HepG2 (cell line): ENCODE results near the gene KDM4F. TPM values are rescaled to one million over a fixed set of nuclear protein-coding genes. Genes with fewer than 3 reads are reported as not detected.

Experiments used
- BCL6 ChIP-seq: IDR thresholded peaks from 2 replicates; pipeline ENCODE4 v1.6.1; 2016; ENCODE audit warnings: missing genetic modification reagents, missing compliant biosample characterization
- FIP1L1 ChIP-seq: fragments of 200-400 bp; formaldehyde crosslinking; IDR thresholded peaks from 2 replicates; pipeline ENCODE4 v1.6.1; 2018; ENCODE audit warnings: low read depth, mild to moderate bottlenecking, low read length, moderate library complexity, borderline replicate concordance; ENCODE audit not compliant: insufficient read depth
- HDAC1 ChIP-seq: sonication (generic); formaldehyde crosslinking; IDR thresholded peaks from 2 replicates; pipeline ENCODE4 v1.5.1; 2020; ENCODE audit warnings: mild to moderate bottlenecking, missing genetic modification reagents
- MIER2 ChIP-seq: IDR thresholded peaks from 2 replicates; pipeline ENCODE4 v1.6.1; 2016; ENCODE audit warnings: missing biosample characterization, missing genetic modification reagents
- MYC ChIP-seq: sonication (generic); formaldehyde crosslinking; IDR thresholded peaks from 2 replicates; pipeline ENCODE4 v1.9.0; 2021; ENCODE audit warnings: missing genetic modification reagents, borderline replicate concordance
- NFKBIZ ChIP-seq: IDR thresholded peaks from 2 replicates; pipeline ENCODE4 v1.6.1; 2018; ENCODE audit warnings: missing genetic modification reagents, missing compliant biosample characterization
- SALL2 ChIP-seq: sonication (generic); formaldehyde crosslinking; IDR thresholded peaks from 2 replicates; pipeline ENCODE4 v1.8.1; 2023; ENCODE audit warnings: mild to moderate bottlenecking, missing genetic modification reagents, inconsistent platforms
- SIX1 ChIP-seq: sonication (generic); formaldehyde crosslinking; IDR thresholded peaks from 2 replicates; pipeline ENCODE4 v1.4.0; 2020; ENCODE audit warnings: missing genetic modification reagents, borderline replicate concordance
- TAF15 ChIP-seq: fragments of 200-400 bp; formaldehyde crosslinking; IDR thresholded peaks from one replicate; pipeline ENCODE4 v1.6.1; 2018; ENCODE audit warnings: mild to moderate bottlenecking, low read depth, low read length; ENCODE audit not compliant: poor library complexity, severe bottlenecking
- TCF7L2 ChIP-seq: IDR thresholded peaks from 2 replicates; pipeline ENCODE4 v1.6.1; 2011; ENCODE audit warnings: mild to moderate bottlenecking, low read depth, low read length, moderate library complexity
- YY1 ChIP-seq: IDR thresholded peaks from 2 replicates; pipeline ENCODE4 v1.6.1; 2011; ENCODE audit warnings: low read length, low read depth, moderate library complexity, mild to moderate bottlenecking; ENCODE audit not compliant: insufficient read depth, insufficient replicate concordance
- ZFX ChIP-seq: sonication (generic); formaldehyde crosslinking; IDR thresholded peaks from 2 replicates; pipeline ENCODE4 v1.4.0; 2020; ENCODE audit warnings: mild to moderate bottlenecking, low read depth, missing genetic modification reagents, moderate library complexity
- ZNF282 ChIP-seq: fragments of 450-650 bp; IDR thresholded peaks from 2 replicates; pipeline ENCODE4 v1.6.1; 2018; ENCODE audit not compliant: partially characterized antibody
- ZNF549 ChIP-seq: sonication (generic); formaldehyde crosslinking; IDR thresholded peaks from 2 replicates; pipeline ENCODE4 v1.5.0; 2020; ENCODE audit warnings: missing genetic modification reagents
- ZNF7 ChIP-seq: IDR thresholded peaks from 2 replicates; pipeline ENCODE4 v1.6.1; 2016; ENCODE audit warnings: missing biosample characterization, missing genetic modification reagents
- ZNF768 ChIP-seq: sonication (generic); formaldehyde crosslinking; IDR thresholded peaks from 2 replicates; pipeline ENCODE4 v1.4.0; 2020; ENCODE audit warnings: missing genetic modification reagents
- ZNF788 ChIP-seq: sonication (generic); formaldehyde crosslinking; IDR thresholded peaks from 2 replicates; pipeline ENCODE4 v1.5.0; 2020; ENCODE audit warnings: mild to moderate bottlenecking, missing genetic modification reagents, borderline replicate concordance
- ZSCAN31 ChIP-seq: sonication (generic); formaldehyde crosslinking; IDR thresholded peaks from 2 replicates; pipeline ENCODE4 v1.5.0; 2020; ENCODE audit warnings: low read depth, mild to moderate bottlenecking, missing genetic modification reagents
- polyA plus RNA-seq, 8 experiments: library from polyadenylated mRNA; depleted of rRNA in 3 of 8; stranded (reverse) in 7 of 8; unstranded in 1 of 8; fragments of >200 nt; fragmentation: Illumina TruSeq in 4 of 8; extraction: Trizol in 4 of 8; gene quantifications; 2 replicates each; pipeline versions ENCODE4 v1.2.1 to v1.2.3, GENCODE V29; 2011 to 2016; ENCODE audit warnings: low read depth in 4 of 8, missing spikeins in 1 of 8, mixed read lengths in 1 of 8; ENCODE audit not compliant: insufficient read depth in 1 of 8
- total RNA-seq, 5 experiments: library from RNA; depleted of rRNA; stranded (reverse); fragments of >200 nt; fragmentation: Illumina TruSeq; extraction: Trizol; gene quantifications; 2 replicates each; pipeline ENCODE4 v1.2.3, GENCODE V29; 2016; ENCODE audit warnings: low read depth in 1 of 5
- TF ChIP-seq, protein P1 (sequence below): sonication (generic); formaldehyde crosslinking; IDR thresholded peaks from 2 replicates; pipeline ENCODE4 v1.8.0; 2022; ENCODE audit warnings: mild to moderate bottlenecking, missing genetic modification reagents, borderline replicate concordance
- TF ChIP-seq, protein P2 (sequence below): sonication (generic); formaldehyde crosslinking; IDR thresholded peaks from 2 replicates; pipeline ENCODE4 v1.5.1; 2020; ENCODE audit warnings: mild to moderate bottlenecking, moderate library complexity, missing genetic modification reagents
- TF ChIP-seq, protein P3 (sequence below): sonication (generic); formaldehyde crosslinking; IDR thresholded peaks from 2 replicates; pipeline ENCODE4 v1.4.0; 2020; ENCODE audit warnings: mild to moderate bottlenecking, missing genetic modification reagents
- TF ChIP-seq, protein P4 (sequence below): sonication (generic); formaldehyde crosslinking; IDR thresholded peaks from 2 replicates; pipeline ENCODE4 v1.5.1; 2020; ENCODE audit warnings: mild to moderate bottlenecking, missing genetic modification reagents, moderate library complexity

The KDM4F gene
- total and polyA plus RNA-seq, 2 of the 13 experiments (the other 11 are each of a cell fraction or from before 2014, with no cell fraction given) = not detected

DNA sequence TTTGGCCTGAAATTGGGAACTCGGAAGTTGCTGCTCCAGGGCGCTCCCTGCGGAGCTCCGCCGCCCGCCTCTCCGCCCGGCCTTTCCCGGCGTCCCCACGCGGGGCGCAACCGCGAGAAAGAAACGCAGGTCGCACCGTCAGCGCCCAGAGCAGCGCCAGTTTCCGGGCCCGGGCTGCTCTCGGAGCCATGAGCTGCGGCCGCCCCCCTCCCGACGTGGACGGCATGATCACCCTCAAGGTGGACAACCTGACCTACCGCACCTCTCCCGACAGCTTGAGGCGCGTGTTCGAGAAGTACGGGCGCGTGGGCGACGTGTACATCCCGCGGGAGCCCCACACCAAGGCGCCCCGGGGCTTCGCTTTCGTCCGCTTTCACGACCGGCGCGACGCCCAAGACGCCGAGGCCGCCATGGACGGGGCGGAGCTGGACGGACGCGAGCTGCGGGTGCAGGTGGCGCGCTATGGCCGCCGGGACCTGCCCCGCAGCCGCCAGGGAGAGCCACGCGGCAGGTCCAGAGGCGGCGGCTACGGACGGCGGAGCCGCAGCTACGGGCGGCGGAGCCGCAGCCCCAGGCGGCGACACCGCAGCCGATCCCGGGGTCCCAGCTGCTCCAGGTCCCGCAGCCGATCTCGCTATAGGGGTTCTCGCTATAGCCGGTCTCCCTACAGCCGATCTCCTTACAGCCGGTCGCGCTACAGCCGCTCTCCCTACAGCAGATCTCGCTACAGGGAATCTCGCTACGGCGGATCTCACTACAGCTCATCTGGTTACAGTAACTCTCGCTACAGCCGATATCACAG, 18.0 kb downstream of the KDM4F start (continued):
- peak; percentile 62; the same call in 1 of the 2 replicates for TF ChIP-seq ZNF788 (CRISPR knock-in tag)
- 0 out of 2 replicates have a peak, but pooled peaks have one; percentile 23 for TF ChIP-seq BCL6
- TF ChIP-seq MYC (CRISPR knock-in tag) = peak; percentile 80
- TF ChIP-seq ZNF768 (CRISPR knock-in tag) = no peak; the same call in 1 of the 2 replicates
- TF ChIP-seq, protein P1, sequence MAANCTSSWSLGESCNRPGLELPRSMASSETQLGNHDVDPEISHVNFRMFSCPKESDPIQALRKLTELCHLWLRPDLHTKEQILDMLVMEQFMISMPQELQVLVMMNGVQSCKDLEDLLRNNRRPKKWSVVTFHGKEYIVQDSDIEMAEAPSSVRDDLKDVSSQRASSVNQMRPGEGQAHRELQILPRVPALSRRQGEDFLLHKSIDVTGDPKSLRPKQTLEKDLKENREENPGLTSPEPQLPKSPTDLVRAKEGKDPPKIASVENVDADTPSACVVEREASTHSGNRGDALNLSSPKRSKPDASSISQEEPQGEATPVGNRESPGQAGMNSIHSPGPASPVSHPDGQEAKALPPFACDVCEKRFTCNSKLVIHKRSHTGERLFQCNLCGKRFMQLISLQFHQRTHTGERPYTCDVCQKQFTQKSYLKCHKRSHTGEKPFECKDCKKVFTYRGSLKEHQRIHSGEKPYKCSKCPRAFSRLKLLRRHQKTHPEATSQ = 0 out of 2 replicates have a peak, but pooled peaks have one; percentile 36
- TF ChIP-seq ZNF7 (CRISPR knock-in tag) = no peak
- TF ChIP-seq SALL2 = peak; percentile 8; the same call in 1 of the 2 replicates
- TF ChIP-seq, protein P2, sequence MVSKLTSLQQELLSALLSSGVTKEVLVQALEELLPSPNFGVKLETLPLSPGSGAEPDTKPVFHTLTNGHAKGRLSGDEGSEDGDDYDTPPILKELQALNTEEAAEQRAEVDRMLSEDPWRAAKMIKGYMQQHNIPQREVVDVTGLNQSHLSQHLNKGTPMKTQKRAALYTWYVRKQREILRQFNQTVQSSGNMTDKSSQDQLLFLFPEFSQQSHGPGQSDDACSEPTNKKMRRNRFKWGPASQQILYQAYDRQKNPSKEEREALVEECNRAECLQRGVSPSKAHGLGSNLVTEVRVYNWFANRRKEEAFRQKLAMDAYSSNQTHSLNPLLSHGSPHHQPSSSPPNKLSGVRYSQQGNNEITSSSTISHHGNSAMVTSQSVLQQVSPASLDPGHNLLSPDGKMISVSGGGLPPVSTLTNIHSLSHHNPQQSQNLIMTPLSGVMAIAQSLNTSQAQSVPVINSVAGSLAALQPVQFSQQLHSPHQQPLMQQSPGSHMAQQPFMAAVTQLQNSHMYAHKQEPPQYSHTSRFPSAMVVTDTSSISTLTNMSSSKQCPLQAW (CRISPR knock-in tag) = peak; percentile 64; the same call in 1 of the 2 replicates
- TF ChIP-seq NFKBIZ (CRISPR knock-in tag) = 0 out of 2 replicates have a peak, but pooled peaks have one; percentile 24
- TF ChIP-seq ZFX (CRISPR knock-in tag) = peak; percentile 85
- no peak for TF ChIP-seq MIER2
- 0 out of 2 replicates have a peak, but pooled peaks have one; percentile 43 for TF ChIP-seq ZSCAN31 (CRISPR knock-in tag)
- no peak for TF ChIP-seq ZNF282
- no peak for TF ChIP-seq TCF7L2
- TF ChIP-seq ZNF549 (CRISPR knock-in tag) = no peak
- TF ChIP-seq, protein P3, sequence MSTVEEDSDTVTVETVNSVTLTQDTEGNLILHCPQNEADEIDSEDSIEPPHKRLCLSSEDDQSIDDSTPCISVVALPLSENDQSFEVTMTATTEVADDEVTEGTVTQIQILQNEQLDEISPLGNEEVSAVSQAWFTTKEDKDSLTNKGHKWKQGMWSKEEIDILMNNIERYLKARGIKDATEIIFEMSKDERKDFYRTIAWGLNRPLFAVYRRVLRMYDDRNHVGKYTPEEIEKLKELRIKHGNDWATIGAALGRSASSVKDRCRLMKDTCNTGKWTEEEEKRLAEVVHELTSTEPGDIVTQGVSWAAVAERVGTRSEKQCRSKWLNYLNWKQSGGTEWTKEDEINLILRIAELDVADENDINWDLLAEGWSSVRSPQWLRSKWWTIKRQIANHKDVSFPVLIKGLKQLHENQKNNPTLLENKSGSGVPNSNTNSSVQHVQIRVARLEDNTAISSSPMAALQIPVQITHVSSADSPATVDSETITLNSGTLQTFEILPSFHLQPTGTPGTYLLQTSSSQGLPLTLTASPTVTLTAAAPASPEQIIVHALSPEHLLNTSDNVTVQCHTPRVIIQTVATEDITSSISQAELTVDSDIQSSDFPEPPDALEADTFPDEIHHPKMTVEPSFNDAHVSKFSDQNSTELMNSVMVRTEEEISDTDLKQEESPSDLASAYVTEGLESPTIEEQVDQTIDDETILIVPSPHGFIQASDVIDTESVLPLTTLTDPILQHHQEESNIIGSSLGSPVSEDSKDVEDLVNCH (CRISPR knock-in tag) = 0 out of 2 replicates have a peak, but pooled peaks have one; percentile 47
- TF ChIP-seq HDAC1 = peak; percentile 76
- peak; percentile 90 for TF ChIP-seq YY1
- peak; percentile 58 for TF ChIP-seq TAF15
- TF ChIP-seq FIP1L1 = no peak
- no peak for TF ChIP-seq SIX1 (CRISPR knock-in tag)
- TF ChIP-seq, protein P4, sequence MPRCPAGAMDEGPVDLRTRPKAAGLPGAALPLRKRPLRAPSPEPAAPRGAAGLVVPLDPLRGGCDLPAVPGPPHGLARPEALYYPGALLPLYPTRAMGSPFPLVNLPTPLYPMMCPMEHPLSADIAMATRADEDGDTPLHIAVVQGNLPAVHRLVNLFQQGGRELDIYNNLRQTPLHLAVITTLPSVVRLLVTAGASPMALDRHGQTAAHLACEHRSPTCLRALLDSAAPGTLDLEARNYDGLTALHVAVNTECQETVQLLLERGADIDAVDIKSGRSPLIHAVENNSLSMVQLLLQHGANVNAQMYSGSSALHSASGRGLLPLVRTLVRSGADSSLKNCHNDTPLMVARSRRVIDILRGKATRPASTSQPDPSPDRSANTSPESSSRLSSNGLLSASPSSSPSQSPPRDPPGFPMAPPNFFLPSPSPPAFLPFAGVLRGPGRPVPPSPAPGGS (CRISPR knock-in tag) = 0 out of 2 replicates have a peak, but pooled peaks have one; percentile 42
